SK-N-SH (cell line): Measurements from ENCODE around the gene PCDHA8. TPM values are rescaled to one million over a fixed set of nuclear protein-coding genes. Genes with fewer than 3 reads are reported as not detected.
"Not testable (repeated sequence)": the region's sequence is repeated elsewhere in the genome, so short reads cannot be mapped to it uniquely, and the experiment has no call there.

ENCODE experiments used
- CTCF ChIA-PET: fragments of 300-600, 350-600 bp; formaldehyde crosslinking; extraction: SDS; loops from one replicate; lab custom pipeline; 2021; lab: Yijun Ruan, JAX
- POLR2A ChIA-PET: fragments of 350-600 bp; sonication (Branson Sonifier 250); formaldehyde crosslinking; extraction: SDS; loops from one replicate; lab custom pipeline; 2020; ENCODE audit warnings: antibody characterized with exemption, inconsistent platforms; lab: Yijun Ruan, JAX
- DNase-seq: peaks from one replicate; pipeline ENCODE4 v3.0.0; 2012
- H2AFZ ChIP-seq: fragments of 200-600 bp; sonication (generic); 2 replicates; pipeline ENCODE4 v1.8.1; 2016; ENCODE audit warnings: antibody characterized with exemption, mild to moderate bottlenecking, low read depth
- H3F3A ChIP-seq: fragments of 200-600 bp; sonication (generic); replicated peaks from 2 replicates; pipeline ENCODE3; 2016; ENCODE audit warnings: antibody characterized with exemption, mild to moderate bottlenecking; ENCODE audit not compliant: insufficient read depth
- H3K27ac ChIP-seq, 2 experiments: fragments of 200-500 bp in 1 of 2; fragments of 200-600 bp in 1 of 2; sonication (Bioruptor generic) in 1 of 2; sonication (generic), shearing (Covaris generic) in 1 of 2; 2 replicates each; pipeline versions ENCODE4 v1.5.1 to v1.6.1; 2014 to 2016; ENCODE audit warnings: low read depth in 2 of 2, inconsistent platforms in 1 of 2, low read length in 1 of 2, mild to moderate bottlenecking in 1 of 2, mixed read lengths in 1 of 2
- H3K27me3 ChIP-seq: fragments of 200-600 bp; sonication (generic), shearing (Covaris generic); 2 replicates; pipeline ENCODE4 v1.6.1; 2016; ENCODE audit warnings: mixed run types; ENCODE audit not compliant: insufficient read depth
- H3K36me3 ChIP-seq, 2 experiments: fragments of 200-500 bp in 1 of 2; fragments of 200-600 bp in 1 of 2; sonication (Bioruptor generic) in 1 of 2; sonication (generic) in 1 of 2; replicated peaks in 1 of 2; 2 replicates each; pipeline versions ENCODE3 to v1.5.1; 2014 to 2016; ENCODE audit warnings: low read length in 1 of 2, mild to moderate bottlenecking in 1 of 2; ENCODE audit not compliant: insufficient read depth in 2 of 2, control insufficient read depth in 1 of 2
- H3K4me1 ChIP-seq, 2 experiments: fragments of 200-500 bp in 1 of 2; fragments of 200-600 bp in 1 of 2; sonication (Bioruptor generic) in 1 of 2; sonication (generic), shearing (Covaris generic) in 1 of 2; 2 replicates each; pipeline versions ENCODE4 v1.5.1 to v1.6.1; 2014 to 2016; ENCODE audit warnings: low read depth in 1 of 2, low read length in 1 of 2, mixed run types in 1 of 2; ENCODE audit not compliant: insufficient read depth in 2 of 2, control insufficient read depth in 1 of 2
- H3K4me2 ChIP-seq: fragments of 200-600 bp; sonication (generic), shearing (Covaris generic); 2 replicates; pipeline ENCODE4 v1.6.1; 2017; ENCODE audit warnings: mixed run types
- H3K4me3 ChIP-seq, 2 experiments: fragments of 200-500 bp in 1 of 2; fragments of 200-600 bp in 1 of 2; sonication (Bioruptor generic) in 1 of 2; sonication (generic), shearing (Covaris generic) in 1 of 2; 2 replicates each; pipeline versions ENCODE4 v1.5.1 to v1.8.1; 2014 to 2016; ENCODE audit warnings: low read depth in 2 of 2, inconsistent platforms in 1 of 2, low read length in 1 of 2, mild to moderate bottlenecking in 1 of 2, mixed read lengths in 1 of 2, moderate library complexity in 1 of 2
- H3K79me2 ChIP-seq: fragments of 200-600 bp; sonication (generic); 2 replicates; pipeline ENCODE4 v1.8.1; 2017; ENCODE audit warnings: mild to moderate bottlenecking; ENCODE audit not compliant: insufficient read depth
- H3K9ac ChIP-seq: fragments of 200-600 bp; sonication (generic); 2 replicates; pipeline ENCODE4 v1.6.1; 2017; ENCODE audit warnings: mixed run types
- H3K9me2 ChIP-seq: fragments of 200-600 bp; sonication (generic); 2 replicates; pipeline ENCODE4 v1.6.1; 2017; ENCODE audit warnings: mixed run types
- H3K9me3 ChIP-seq: fragments of 200-600 bp; sonication (generic); 2 replicates; pipeline ENCODE4 v1.6.1; 2017; ENCODE audit warnings: mixed run types, mild to moderate bottlenecking, moderate library complexity
- H4K20me1 ChIP-seq: fragments of 200-600 bp; sonication (generic); 2 replicates; pipeline ENCODE4 v1.6.1; 2017; ENCODE audit warnings: mild to moderate bottlenecking, mixed run types; ENCODE audit not compliant: insufficient read depth
- CHD2 ChIP-seq: fragments of 150-350 bp; IDR thresholded peaks from 2 replicates; pipeline ENCODE4 v1.6.1; 2018; ENCODE audit warnings: low read length; ENCODE audit not compliant: partially characterized antibody
- JUND ChIP-seq: IDR thresholded peaks from 2 replicates; pipeline ENCODE4 v1.4.0; 2012
- WGBS: methylation state at CpG from one replicate; pipeline ENCODE4 v1.1.6; 2017; ENCODE audit warnings: low lambda C conversion rate; 5-methylcytosine and 5-hydroxymethylcytosine counted together
- polyA plus RNA-seq, 3 experiments: library from polyadenylated mRNA; depleted of rRNA; stranded (reverse); fragments of >200 nt; gene quantifications; 2 replicates each; pipeline ENCODE4 v1.2.3, GENCODE V29; 2012
- TF ChIP-seq, protein P1 (sequence below): fragments of 150-350 bp; IDR thresholded peaks from 2 replicates; pipeline ENCODE4 v1.6.1; 2016; ENCODE audit warnings: mild to moderate bottlenecking, low read depth, low read length
- TF ChIP-seq, protein P2 (sequence below): IDR thresholded peaks from 2 replicates; pipeline ENCODE4 v1.4.0; 2012; ENCODE audit warnings: low read depth, borderline replicate concordance

The PCDHA8 gene
- polyA plus RNA-seq, 1 of the 3 experiments (the other 2 are of a cell fraction), result 0.54 TPM

GRCh38 chr5:140806834-140807775, 33.9 kb upstream of the PCDHA8 start, which contains the start of gene PCDHA4 (continued):
- no peak for TF ChIP-seq CHD2
- TF ChIP-seq, protein P1, sequence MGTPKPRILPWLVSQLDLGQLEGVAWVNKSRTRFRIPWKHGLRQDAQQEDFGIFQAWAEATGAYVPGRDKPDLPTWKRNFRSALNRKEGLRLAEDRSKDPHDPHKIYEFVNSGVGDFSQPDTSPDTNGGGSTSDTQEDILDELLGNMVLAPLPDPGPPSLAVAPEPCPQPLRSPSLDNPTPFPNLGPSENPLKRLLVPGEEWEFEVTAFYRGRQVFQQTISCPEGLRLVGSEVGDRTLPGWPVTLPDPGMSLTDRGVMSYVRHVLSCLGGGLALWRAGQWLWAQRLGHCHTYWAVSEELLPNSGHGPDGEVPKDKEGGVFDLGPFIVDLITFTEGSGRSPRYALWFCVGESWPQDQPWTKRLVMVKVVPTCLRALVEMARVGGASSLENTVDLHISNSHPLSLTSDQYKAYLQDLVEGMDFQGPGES, result no peak

DNA sequence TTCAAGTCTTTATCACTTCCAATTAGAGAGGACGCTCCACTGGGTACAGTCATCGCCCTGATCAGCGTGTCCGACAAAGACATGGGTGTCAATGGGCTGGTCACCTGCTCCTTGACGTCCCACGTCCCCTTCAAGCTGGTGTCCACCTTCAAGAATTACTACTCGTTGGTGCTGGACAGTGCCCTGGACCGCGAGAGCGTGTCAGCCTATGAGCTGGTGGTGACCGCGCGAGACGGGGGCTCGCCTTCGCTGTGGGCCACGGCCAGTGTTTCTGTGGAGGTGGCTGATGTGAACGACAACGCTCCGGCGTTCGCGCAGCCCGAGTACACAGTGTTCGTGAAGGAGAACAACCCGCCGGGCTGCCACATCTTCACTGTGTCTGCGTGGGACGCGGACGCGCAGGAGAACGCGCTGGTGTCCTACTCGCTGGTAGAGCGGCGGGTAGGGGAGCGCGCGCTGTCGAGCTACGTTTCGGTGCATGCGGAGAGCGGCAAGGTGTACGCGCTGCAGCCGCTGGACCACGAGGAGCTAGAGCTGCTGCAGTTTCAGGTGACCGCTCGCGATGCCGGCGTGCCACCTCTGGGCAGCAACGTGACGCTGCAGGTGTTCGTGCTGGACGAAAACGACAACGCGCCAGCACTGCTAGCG, 32.6 kb upstream of the PCDHA8 start:
- not testable (repeated sequence) for H3K9ac ChIP-seq, H3K9me2 ChIP-seq, H3K4me1 ChIP-seq, H3K9me3 ChIP-seq, H3K4me2 ChIP-seq, H3K27me3 ChIP-seq, H4K20me1 ChIP-seq, H3K79me2 ChIP-seq, DNase-seq, H3F3A ChIP-seq, H3K27ac ChIP-seq, H3K36me3 ChIP-seq, H2AFZ ChIP-seq, H3K4me3 ChIP-seq
- ChIA-PET CTCF (interaction anchor here (0.6 to 5.0 kb wide), 28 partner anchors 7 to 415 kb away, joined by 3 to 52 read pairs (median 4); partner anchors contain the start of genes PCDHA1, PCDHA2, PCDHA5 and PCDHA8), POLR2A (interaction anchor here (0.6 kb wide), 1 partner anchor 300 kb away, joined by 4 read pairs; no protein-coding TSS in a partner anchor)
- WGBS, result 91% methylated on average over 49 of the region's 62 CpGs

DNA sequence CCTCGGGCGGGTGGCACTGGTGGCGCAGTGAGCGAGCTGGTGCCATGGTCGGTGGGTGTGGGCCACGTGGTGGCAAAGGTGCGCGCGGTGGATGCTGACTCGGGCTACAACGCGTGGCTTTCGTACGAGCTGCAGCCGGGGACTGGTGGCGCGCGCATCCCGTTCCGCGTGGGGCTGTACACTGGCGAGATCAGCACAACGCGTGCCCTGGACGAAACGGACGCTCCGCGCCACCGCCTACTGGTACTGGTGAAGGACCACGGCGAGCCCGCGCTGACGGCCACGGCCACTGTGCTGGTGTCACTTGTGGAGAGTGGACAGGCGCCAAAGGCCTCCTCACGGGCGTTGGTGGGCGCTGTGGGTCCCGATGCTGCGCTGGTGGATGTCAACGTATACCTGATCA, 32.1 kb upstream of the PCDHA8 start:
- Histone ChIP-seq H3K27me3 (no peaks in the 10 kb centered on the region), H3K36me3 (no peaks in the 10 kb centered on the region), H3K79me2 (no peaks in the 10 kb centered on the region), H3F3A (no peaks in the 10 kb centered on the region), H4K20me1 (no peaks in the 10 kb centered on the region), H3K9me3 (no peaks in the 10 kb centered on the region), H3K9me2 (no peaks in the 10 kb centered on the region), H3K4me1 (no peaks in the 10 kb centered on the region; a peak in 2 of 4 replicates), H3K4me3 (no peak overlapping the region), H3K4me2 (no peak overlapping the region), H3K9ac (no peak overlapping the region), H3K27ac (no peak overlapping the region), H2AFZ (no peak overlapping the region)
- CTCF ChIA-PET, result interaction anchor here (0.5 to 5.0 kb wide), 2 partner anchors 32 to 175 kb away, joined by 3 to 52 read pairs; partner anchors contain the start of gene PCDHA8
- no peak for TF ChIP-seq JUND
- TF ChIP-seq, protein P2, sequence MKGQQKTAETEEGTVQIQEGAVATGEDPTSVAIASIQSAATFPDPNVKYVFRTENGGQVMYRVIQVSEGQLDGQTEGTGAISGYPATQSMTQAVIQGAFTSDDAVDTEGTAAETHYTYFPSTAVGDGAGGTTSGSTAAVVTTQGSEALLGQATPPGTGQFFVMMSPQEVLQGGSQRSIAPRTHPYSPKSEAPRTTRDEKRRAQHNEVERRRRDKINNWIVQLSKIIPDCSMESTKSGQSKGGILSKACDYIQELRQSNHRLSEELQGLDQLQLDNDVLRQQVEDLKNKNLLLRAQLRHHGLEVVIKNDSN, result no peak
- no peak for DNase-seq
- 82% methylated on average over 13 of the region's 43 CpGs for WGBS
- POLR2A ChIA-PET, result no interaction called here
